Measurements from ENCODE around the gene ESX1. TPM values are rescaled to one million over a fixed set of nuclear protein-coding genes. Genes with fewer than 3 reads are reported as not detected.
"Not testable (repeated sequence)": the region's sequence is repeated elsewhere in the genome, so short reads cannot be mapped to it uniquely, and the experiment has no call there.

ESX1 gene
- total RNA-seq = not detected
- long read RNA-seq = 0 reads

DNA sequence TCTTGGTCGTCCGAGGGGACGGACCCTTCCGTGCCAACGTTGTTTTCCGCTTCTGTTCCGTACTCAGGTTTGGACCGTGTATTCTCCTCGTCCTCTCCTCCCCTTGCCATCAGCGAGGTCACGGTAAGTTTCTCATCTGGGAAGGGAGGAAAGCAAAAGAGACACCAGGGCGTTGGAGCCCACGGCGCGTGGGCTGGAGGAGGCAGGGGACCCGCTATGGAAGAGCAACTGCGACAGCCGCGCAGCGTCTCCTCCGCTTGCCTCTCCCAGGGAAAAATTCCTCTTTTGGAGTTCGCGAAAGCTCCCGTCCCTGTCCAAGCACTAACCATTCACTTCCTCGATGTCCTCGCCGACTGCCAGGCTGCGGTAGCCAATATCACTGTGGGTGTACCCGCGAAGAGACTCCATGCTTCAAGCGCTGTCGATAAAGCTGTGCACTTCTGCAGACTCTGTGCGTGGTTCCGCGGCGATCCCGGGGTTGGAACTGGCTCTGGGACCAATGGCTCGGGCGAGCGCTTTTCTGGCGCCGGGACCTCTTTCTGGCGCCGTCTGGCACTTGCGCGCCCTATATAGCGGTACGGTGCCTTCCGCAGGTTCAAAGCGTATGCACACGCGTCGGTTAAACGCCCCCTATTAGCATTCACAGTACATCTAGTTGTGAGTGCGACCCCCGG lies at the start of gene ESX1:
ESX1 (minus strand) TSS at position 492 of the 674 bp plus-strand sequence; CDS start at position 408, 84 bp downstream.
- intact Hi-C loops (cut with micrococcal nuclease) = no loop called here
- DNase-seq (no peak), ATAC-seq (no peak)

DNA sequence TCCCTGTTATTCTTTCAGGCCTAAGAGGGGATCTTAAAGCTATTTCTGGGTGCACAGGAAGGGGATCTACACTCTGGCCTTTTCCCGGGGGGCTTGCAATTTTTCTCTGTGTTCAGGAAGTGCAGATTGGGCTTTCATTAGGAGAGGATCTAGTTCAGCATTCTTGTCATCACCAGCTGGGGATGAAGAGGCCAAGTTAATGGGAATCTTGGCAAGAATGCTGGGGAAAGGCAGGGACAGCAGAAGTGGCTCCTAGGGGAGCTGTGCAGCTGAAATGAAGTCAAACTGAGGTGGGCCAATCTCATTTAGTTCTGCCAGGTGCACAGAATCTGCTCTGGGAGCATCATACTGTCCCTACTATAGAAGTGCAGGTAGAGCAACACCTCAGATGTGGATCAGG lies 40.9 kb upstream of the ESX1 start:
- no peak for ATAC-seq
- intact Hi-C loops (cut with micrococcal nuclease) = no loop called here
- DNase-seq = no peak

DNA sequence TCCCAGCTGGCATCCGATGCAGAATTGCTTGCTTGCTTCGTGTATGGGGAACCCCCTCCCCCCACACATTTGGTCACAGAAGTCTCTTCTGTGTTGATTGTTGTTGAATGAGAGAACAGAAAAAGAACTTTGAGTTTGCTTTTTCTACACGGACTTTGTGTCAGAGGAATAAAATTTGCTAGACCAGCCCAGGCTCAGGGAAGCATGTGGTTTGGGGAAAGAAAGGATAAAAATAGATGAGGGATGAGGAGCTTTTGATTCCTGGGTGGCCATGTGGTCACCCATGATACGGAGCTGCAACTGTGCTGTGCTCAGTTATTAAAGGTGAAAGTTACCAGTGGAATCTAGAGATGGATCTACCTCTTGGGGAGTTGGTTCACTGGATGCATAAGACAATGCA lies 34.2 kb upstream of the ESX1 start:
- intact Hi-C loops (cut with micrococcal nuclease) = no loop called here
- no peak for ATAC-seq
- no peak for DNase-seq

DNA sequence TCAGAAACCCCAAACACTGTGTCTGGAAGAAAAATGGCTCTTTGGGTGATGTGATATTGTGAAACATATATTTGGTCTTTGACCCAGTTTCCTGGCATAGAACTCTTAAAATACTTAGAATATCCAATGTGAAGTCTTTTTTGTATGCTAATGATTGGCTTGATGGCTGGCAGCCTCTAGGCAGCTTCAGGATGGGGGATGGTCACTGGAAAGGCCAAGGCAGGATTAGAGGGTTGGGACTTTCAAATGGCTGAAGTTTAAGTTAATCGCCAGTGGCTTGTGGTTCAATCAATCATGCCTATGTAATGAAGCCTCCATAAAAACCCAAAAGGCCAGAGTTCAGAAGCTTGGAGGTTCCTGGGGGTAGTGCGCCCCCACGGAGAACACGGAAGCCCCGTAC lies 33.5 kb upstream of the ESX1 start:
- no peak for DNase-seq
- intact Hi-C loops (cut with micrococcal nuclease) = no loop called here
- no peak for ATAC-seq

DNA sequence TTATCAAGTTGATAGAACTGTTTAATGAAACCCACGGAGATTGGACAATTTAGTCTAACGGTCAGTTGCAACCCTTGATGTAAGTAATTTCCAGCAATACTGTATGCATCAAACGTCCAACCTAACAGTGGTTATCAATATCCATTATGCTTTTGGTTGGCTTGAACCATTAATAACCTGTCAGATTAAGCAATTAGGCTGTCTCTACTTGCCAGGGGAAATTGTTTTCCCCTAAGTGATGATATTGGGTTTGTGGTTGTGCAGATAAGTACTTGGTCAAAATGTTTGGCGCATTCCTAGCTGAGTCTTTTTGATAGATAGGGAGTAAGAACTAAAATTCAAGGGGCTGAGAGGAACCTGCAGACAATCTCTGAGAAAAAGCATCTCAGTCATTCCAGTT lies 30.5 kb upstream of the ESX1 start:
- ATAC-seq = no peak
- intact Hi-C loops (cut with micrococcal nuclease) = no loop called here
- DNase-seq = no peak

DNA sequence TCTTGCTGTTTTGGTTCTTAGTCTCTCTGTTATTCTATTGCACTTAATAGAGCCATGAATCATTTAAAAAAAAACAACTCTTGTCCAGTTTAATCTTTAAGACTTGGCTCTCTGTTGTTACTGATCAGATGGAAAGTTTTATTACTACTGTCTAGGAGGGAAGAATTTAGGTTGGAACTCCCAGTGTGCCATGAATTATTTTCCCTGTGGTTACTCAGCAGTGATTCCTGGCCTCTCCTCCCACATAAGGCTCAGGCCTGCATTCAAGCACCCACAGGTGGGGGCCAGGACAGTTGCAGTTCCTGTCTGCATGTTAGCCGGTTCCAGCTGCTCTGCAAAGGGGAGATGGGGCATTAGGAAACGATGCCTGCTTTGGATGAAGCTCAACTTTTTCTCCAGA lies 29.8 kb upstream of the ESX1 start:
- intact Hi-C loops (cut with micrococcal nuclease) = no loop called here
- DNase-seq = no peak
- ATAC-seq = no peak

DNA sequence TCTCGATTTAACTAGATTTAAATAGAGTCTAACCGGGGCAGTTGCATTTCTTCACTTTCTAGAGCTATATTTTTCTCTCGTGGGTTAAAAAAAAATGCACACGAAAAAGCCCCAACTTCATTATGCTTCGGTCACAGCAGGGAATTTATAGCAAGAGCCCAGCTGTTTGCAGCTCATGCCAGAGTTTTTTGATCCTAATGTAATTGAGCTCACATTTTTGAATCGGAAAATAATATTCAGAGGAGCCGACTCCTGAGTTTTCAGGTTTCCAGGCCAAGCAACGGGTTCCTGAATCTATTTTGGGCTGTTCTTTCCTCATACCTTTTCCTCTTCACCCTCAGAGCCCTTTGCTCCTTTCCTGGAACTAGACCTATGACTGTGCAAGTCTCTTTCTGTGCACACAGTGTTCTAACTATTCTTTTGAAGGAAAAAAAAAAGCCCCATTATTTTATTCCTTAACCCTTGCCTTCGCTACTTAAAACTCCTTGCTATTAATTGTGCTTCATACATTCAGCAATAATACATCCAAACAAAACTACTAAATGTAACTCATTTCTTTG lies 27.5 kb upstream of the ESX1 start:
- no peak for DNase-seq
- intact Hi-C loops (cut with micrococcal nuclease) = no loop called here
- ATAC-seq = no peak

DNA sequence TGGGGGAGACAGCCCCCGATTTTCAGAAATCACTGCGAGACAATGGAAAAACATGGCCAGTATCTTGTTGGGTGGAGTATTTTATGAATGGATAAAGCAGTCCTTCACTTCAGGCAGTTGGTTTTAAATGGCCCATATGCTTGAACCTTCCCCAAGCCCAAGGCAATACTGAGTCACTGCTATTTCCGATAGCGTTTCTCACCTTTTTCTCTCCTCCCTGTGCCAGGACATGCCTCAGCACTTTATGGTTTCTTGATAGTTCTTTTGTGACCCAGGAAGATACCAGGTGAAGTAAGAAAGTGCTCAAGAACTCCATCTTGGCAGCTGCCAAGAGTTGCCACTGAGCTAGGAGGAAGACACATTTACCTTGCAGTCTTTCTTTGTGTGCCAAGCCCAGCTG lies 26.8 kb upstream of the ESX1 start:
- intact Hi-C loops (cut with micrococcal nuclease) = no loop called here
- DNase-seq = no peak
- no peak for ATAC-seq

DNA sequence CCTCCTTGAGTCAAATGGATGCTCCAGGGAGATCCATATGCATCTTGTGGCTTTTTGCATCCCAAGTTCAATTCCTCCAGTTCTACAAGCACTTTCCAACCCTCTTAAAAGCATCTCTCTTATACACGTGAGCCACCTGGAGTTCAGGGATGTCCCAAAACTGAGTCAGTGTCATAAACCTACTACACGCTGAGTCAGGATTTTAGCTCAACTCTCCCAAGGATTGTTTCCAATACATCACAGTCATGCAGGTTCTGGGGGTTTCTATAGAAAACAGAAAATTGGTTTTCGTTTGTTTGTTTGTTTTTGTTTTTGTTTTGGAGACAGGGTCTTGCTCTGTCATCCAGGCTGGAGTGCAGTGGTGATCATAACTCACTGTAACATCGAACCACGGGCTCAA lies 25.9 kb upstream of the ESX1 start:
- intact Hi-C loops (cut with micrococcal nuclease) = no loop called here
- DNase-seq (no peak), ATAC-seq (no peak)

DNA sequence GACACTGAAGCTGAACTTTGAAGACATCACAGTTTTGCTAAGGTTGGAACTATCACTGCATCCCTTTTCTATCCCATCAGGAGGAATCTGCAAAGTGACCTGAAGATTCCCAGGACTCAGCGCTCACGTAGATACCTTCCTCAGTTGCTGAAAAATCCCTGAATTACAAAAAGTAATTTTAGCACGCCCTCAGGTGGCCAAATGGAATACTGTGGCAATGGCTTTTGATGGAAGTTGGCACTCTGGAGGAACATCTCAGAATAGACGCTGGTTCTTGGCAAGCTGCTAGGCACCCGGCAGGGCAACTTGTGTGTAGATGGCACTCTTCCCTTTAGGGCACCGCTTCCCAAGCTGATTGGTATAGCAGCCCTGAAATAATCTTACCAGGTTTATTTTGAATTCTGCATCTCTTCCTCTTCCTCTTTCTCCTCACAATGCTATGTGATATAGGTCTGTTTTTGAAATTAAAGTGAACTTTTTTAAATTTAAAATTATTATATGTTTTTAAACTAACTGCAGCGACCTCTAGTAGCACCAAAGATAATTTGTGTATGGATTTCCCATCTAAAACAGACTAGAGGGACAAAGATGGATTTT lies 16.3 kb upstream of the ESX1 start:
- DNase-seq (peak; percentile 38), ATAC-seq (peak; percentile 79)
- intact Hi-C loops (cut with micrococcal nuclease) = loop anchor here (2.0 kb wide), 1 partner anchor 76 kb away; no protein-coding TSS in a partner anchor

DNA sequence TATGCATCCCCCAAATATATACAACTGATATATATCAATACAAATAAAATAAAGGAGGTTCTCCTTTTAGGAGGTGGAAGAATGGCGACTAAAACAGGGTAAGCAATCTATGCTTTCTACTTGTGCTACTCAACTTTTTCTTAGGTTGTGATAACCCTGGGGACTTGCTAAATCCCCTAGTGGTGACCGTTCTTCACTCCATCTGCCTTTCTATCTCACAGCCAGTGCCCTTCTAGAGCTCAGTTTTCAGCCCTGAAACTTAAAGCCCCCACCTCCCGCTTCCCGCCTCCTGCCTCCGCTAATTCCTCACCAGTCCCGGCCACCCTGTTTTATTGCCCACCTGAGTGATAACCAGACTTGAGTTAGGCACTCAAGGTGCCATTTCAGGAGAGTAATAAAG lies 15.5 kb upstream of the ESX1 start:
- DNase-seq = no peak
- intact Hi-C loops (cut with micrococcal nuclease) = loop anchor here (2.0 kb wide), 1 partner anchor 75 kb away; no protein-coding TSS in a partner anchor
- no peak for ATAC-seq

DNA sequence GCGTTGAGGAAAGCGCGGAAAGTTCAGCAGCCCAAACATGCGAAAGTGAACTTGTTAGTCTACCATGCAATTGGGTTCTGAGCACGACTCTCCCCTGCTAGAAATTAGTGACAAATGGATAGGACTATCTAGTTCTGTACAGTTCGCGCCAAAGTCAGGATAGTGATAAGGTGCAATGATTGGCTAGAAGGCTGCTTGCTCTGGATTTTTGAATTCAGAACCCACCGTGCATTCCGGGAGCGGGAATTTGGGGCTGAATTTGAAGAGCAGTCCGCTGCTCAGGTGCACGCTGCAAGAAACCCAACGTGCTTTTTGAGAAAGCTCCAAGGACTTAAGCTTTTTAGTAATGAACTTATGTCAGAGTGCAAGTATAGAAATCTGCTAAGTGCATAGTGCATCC lies 732 bp upstream of the ESX1 start:
- intact Hi-C loops (cut with micrococcal nuclease) = no loop called here
- DNase-seq (no peak), ATAC-seq (no peak)

DNA sequence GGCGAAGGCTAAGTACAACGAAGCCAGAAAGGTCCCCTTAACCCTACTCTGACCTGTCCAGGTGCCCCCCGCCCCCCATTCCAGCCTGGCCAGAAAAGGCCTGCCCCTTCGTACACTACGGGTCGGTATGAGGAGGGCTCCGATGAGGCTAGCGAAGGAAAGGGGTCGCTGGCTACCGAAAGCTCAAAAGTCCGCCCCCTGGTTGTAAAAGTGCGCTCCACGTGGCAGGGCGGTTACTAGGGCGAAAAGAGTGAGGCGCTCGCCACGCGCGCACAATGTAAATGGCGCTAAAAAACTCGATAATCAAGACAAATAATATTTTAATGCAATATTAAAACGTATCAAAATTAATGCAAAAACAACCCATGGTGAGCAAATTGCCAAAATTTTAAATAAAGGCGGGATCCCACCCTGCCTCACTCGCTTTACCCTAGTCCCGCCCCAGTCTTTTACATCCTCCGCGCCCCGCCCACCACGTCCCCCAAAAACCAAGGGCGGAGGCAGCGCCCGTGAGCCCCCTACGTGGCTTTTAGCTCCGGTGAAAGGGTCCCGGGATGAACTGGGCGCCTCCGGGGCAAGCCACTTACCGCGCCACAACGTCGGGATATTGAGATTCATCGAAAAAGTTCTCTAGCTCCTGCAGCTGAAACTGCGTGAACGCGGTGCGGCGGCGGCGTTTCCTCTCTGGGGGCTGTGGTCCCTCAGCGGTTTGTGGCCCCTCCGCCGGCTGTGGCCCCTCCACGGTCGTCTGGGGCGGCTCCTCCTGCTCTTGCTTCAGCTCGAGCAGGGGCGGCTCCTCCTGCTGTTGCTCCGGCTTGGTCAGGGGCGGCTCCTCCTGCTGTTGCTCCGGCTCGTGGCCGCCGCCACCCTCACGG lies 929 bp downstream of the ESX1 start:
- intact Hi-C loops (cut with micrococcal nuclease) = no loop called here
- ATAC-seq = no peak
- no peak for DNase-seq

DNA sequence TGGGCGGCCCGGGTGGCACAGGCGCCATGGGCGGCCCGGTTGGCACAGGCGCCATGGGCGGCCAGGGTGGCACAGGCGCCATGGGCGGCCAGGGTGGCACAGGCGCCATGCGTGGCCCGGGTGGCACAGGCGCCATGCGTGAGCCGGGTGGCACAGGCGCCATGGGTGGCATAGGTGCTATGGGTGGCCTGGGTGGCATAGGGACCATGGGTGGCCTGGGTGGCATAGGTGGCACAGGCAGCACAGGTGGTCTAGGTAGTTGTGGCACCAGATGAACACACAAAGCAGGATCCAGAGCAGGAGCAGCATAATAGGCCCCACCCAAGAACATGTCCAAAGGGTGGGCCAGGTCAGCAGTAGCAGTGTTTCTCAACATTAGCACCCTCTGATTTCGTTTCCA lies 4.3 kb downstream of the ESX1 start:
- intact Hi-C loops (cut with micrococcal nuclease) = no loop called here
- no peak for ATAC-seq
- DNase-seq = no peak

DNA sequence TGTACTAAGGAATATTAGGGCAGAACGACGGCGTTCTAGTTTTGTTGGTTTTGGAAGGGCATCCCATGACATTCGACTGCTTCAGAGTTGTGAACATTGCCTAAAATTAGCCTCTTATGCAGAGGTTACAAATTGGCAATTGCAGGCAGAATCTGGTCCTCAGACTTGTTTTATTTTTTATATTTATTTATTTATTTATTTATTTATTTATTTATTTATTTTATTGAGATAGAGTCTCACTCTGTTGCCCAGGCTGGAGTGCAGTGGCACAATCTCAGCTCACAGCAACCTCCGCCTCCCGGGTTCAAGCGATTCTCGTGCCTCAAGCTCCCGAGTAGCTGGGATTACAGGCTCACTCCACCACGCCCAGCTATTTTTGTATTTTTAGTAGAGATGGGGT lies 24.7 kb downstream of the ESX1 start:
- ATAC-seq; intact Hi-C loops (cut with micrococcal nuclease); DNase-seq: not testable (repeated sequence)

DNA sequence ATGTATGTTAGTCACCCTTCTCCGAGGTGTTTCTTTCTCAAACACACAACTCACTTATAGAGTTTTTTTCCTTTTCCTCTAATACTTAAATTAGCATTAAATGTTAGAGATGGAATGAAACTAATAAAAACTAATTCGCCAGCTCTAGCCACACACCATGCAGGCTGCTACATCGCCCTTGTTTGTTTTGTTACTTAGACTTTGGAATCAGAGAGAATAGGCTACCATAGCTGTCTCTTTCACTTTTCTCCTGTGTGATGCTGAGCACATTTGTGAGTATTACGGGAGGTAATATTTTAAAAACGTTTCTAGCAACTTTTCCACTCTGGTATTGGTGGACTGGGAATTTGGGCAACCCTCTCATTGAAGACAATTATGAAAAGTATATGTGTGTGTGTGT lies 43.5 kb downstream of the ESX1 start:
- intact Hi-C loops (cut with micrococcal nuclease) = no loop called here
- DNase-seq = no peak
- ATAC-seq = no peak

DNA sequence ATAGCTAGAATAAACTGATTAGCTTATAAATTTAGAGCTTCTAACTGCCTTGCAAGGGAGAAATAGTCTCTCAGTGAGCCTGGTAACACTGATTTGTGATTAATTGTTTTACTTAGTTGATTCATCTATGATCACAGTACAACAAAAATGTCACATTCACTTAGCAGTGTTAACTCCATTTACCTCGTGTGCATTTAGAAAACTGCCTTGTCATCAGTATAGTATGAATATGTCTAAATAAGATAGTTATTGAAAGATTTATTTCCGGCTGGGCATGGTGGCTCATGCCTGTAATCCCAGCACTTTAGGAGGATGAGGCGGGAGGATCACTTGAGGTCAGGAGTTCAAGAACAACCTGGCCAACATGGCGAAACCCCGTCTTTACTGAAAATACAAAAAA lies 49.2 kb downstream of the ESX1 start:
- DNase-seq = no peak
- no peak for ATAC-seq
- intact Hi-C loops (cut with micrococcal nuclease) = no loop called here

Measured in left ventricle myocardium superior (tissue), 1 donor.